Endothelial cell of umbilical vein (primary cell): ENCODE results near the gene SLC25A38. TPM values are rescaled to one million over a fixed set of nuclear protein-coding genes. Genes with fewer than 3 reads are reported as not detected.

Experiments
- BruUV-seq: library from RNA; stranded (reverse); fragments of 400-500 nt; replicated peaks from 2 replicates; lab custom pipeline; 2021; lab: Mats Ljungman, UMichigan
- CTCF ChIA-PET: fragments of 300-600, 350-600 bp; sonication (Branson Sonifier 250); formaldehyde crosslinking; loops from one replicate; lab custom pipeline; 2021; ENCODE audit warnings: antibody characterized with exemption, inconsistent platforms; lab: Charles Lee
- POLR2A ChIA-PET: fragments of 300-600, 350-600 bp; sonication (Branson Sonifier 250); formaldehyde crosslinking; loops from one replicate; lab custom pipeline; 2021; ENCODE audit warnings: antibody characterized with exemption, inconsistent platforms; lab: Charles Lee
- DNase-seq: peaks from one replicate; pipeline ENCODE4 v3.0.0-alpha.2; 2011; ENCODE audit warnings: low read depth, low spot score
- FAIRE-seq: peaks from 2 replicates; lab custom pipeline; 2011; peaks lifted over from hg19 to GRCh38; lab: Jason Lieb, UNC
- H2AFZ ChIP-seq: 2 replicates; pipeline ENCODE4 v1.6.0; 2012; ENCODE audit warnings: low read depth, low read length, control low read depth, inconsistent platforms
- H3K27ac ChIP-seq: 2 replicates; pipeline ENCODE4 v1.5.1; 2011; ENCODE audit warnings: low read depth, mild to moderate bottlenecking, control low read depth, low read length, moderate library complexity; ENCODE audit not compliant: insufficient read depth
- H3K27me3 ChIP-seq, 2 experiments: 2 replicates each; pipeline versions ENCODE4 v1.6.0 to v1.6.1; 2011; ENCODE audit warnings: low read length in 2 of 2, mixed read lengths in 1 of 2; ENCODE audit not compliant: control insufficient read depth in 2 of 2, insufficient read depth in 2 of 2
- H3K36me3 ChIP-seq, 2 experiments: 2 replicates in 1 of 2; 3 replicates in 1 of 2; pipeline ENCODE4 v1.5.1; 2011; ENCODE audit warnings: low read length in 2 of 2, mild to moderate bottlenecking in 1 of 2, moderate library complexity in 1 of 2; ENCODE audit not compliant: control insufficient read depth in 2 of 2, insufficient read depth in 2 of 2; ENCODE audit errors: extremely low read depth in 1 of 2
- H3K4me1 ChIP-seq: 3 replicates; pipeline ENCODE4 v1.5.1; 2011; ENCODE audit warnings: mild to moderate bottlenecking, low read length; ENCODE audit not compliant: control insufficient read depth, insufficient read depth; ENCODE audit errors: extremely low read depth
- H3K4me2 ChIP-seq: 2 replicates; pipeline ENCODE4 v1.6.1; 2011; ENCODE audit warnings: low read length, control low read depth, mixed read lengths; ENCODE audit not compliant: insufficient read depth
- H3K4me3 ChIP-seq, 3 experiments: fragments of 200-600 bp in 1 of 3; sonication (generic), shearing (Covaris generic) in 1 of 3; replicated peaks in 1 of 3; 2 replicates each; pipeline ENCODE4 v1.5.1; 2011 to 2016; ENCODE audit warnings: control low read depth in 3 of 3, low read length in 3 of 3, mild to moderate bottlenecking in 2 of 3, inconsistent platforms in 1 of 3, low read depth in 1 of 3, moderate library complexity in 1 of 3; ENCODE audit not compliant: insufficient read depth in 1 of 3
- H3K79me2 ChIP-seq: 2 replicates; pipeline ENCODE4 v1.6.0; 2012; ENCODE audit warnings: low read length, inconsistent platforms; ENCODE audit not compliant: control insufficient read depth, insufficient read depth
- H3K9ac ChIP-seq: replicated peaks from 2 replicates; pipeline ENCODE3; 2011; ENCODE audit warnings: low read length, control low read depth; ENCODE audit not compliant: insufficient read depth; ENCODE audit errors: extremely low read depth
- H3K9me1 ChIP-seq: replicated peaks from 3 replicates; pipeline ENCODE4 v1.6.0; 2011; ENCODE audit warnings: mild to moderate bottlenecking, low read length; ENCODE audit not compliant: control insufficient read depth, insufficient read depth; ENCODE audit errors: extremely low read depth
- H3K9me3 ChIP-seq: replicated peaks from 2 replicates; pipeline ENCODE4 v1.5.1; 2012; ENCODE audit warnings: low read length, inconsistent platforms; ENCODE audit not compliant: control insufficient read depth, insufficient read depth
- H4K20me1 ChIP-seq: replicated peaks from 2 replicates; pipeline ENCODE3; 2011; ENCODE audit warnings: mild to moderate bottlenecking, low read length; ENCODE audit not compliant: control insufficient read depth, insufficient read depth; ENCODE audit errors: extremely low read depth
- EZH2 ChIP-seq: IDR thresholded peaks from 2 replicates; pipeline ENCODE4 v1.6.1; 2012; ENCODE audit warnings: borderline replicate concordance, low read depth, mild to moderate bottlenecking, moderate library complexity, low read length, inconsistent platforms; ENCODE audit not compliant: severe bottlenecking
- FOS ChIP-seq: IDR thresholded peaks from 2 replicates; pipeline ENCODE4 v1.6.1; 2011; ENCODE audit warnings: mild to moderate bottlenecking, low read length, moderate library complexity, borderline replicate concordance; ENCODE audit not compliant: insufficient read depth
- GATA2 ChIP-seq: IDR thresholded peaks from 2 replicates; pipeline ENCODE4 v1.7.0; 2011; ENCODE audit warnings: low read depth, mild to moderate bottlenecking, moderate library complexity, mixed read lengths, low read length; ENCODE audit not compliant: insufficient read length, insufficient read depth
- JUN ChIP-seq: IDR thresholded peaks from 2 replicates; pipeline ENCODE4 v1.6.1; 2011; ENCODE audit warnings: borderline replicate concordance, low read depth; ENCODE audit not compliant: insufficient read length, insufficient read depth
- MAX ChIP-seq: IDR thresholded peaks from 2 replicates; pipeline ENCODE4 v1.6.1; 2011; ENCODE audit not compliant: insufficient read depth, insufficient read length
- MYC ChIP-seq: IDR thresholded peaks from one replicate; pipeline ENCODE4 v1.6.1; 2011; ENCODE audit warnings: mild to moderate bottlenecking, low read depth, low read length
- POLR2A ChIP-seq: IDR thresholded peaks from 2 replicates; pipeline ENCODE4 v1.6.1; 2012; ENCODE audit warnings: low read depth, mild to moderate bottlenecking, control low read depth, low read length
- POLR2AphosphoS5 ChIP-seq: IDR thresholded peaks from 2 replicates; pipeline ENCODE4 v1.6.1; 2012; ENCODE audit warnings: low read depth, mild to moderate bottlenecking, control low read depth, low read length, moderate library complexity; ENCODE audit not compliant: insufficient read depth
- dilution Hi-C: fragments of 300-500 bp; cut with MboI; formaldehyde crosslinking; loops from one replicate; pipeline ENCODE4 v1.15.0; 2019; ENCODE audit warnings: low sequenced_read_pairs; ENCODE audit not compliant: extremely low pct_ligation_motif_present
- intact Hi-C: fragments of 100-400 bp; cut with micrococcal nuclease; formaldehyde crosslinking; loops from one replicate; pipeline ENCODE4 v1.10.0; 2022
- polyA plus RNA-seq, 4 experiments: library from polyadenylated mRNA; depleted of rRNA in 3 of 4; stranded (reverse) in 3 of 4; unstranded in 1 of 4; fragments of >200 nt; gene quantifications; 2 replicates each; pipeline versions ENCODE4 v1.2.1 to v1.2.3, GENCODE V29; 2011 to 2012; ENCODE audit warnings: missing spikeins in 1 of 4
- total RNA-seq: library from RNA; stranded (reverse); gene quantifications from 2 replicates; pipeline ENCODE4 v1.2.3, GENCODE V29; 2021
- TF ChIP-seq, protein P1 (sequence below), 2 donors: IDR thresholded peaks; 1 replicate in 1 of 2; 2 replicates in 1 of 2; pipeline ENCODE4 v1.5.1; 2011; ENCODE audit warnings: low read length in 2 of 2, mild to moderate bottlenecking in 2 of 2, moderate library complexity in 2 of 2, control low read depth in 1 of 2, inconsistent platforms in 1 of 2, low read depth in 1 of 2; ENCODE audit not compliant: insufficient read depth in 1 of 2; ENCODE audit errors: extremely low read depth in 1 of 2

The SLC25A38 gene
- total and polyA plus RNA-seq, 2 donors (not counting 3 experiments of a cell fraction or from before 2014, with no cell fraction given): 20.0 to 31.1 TPM

DNA sequence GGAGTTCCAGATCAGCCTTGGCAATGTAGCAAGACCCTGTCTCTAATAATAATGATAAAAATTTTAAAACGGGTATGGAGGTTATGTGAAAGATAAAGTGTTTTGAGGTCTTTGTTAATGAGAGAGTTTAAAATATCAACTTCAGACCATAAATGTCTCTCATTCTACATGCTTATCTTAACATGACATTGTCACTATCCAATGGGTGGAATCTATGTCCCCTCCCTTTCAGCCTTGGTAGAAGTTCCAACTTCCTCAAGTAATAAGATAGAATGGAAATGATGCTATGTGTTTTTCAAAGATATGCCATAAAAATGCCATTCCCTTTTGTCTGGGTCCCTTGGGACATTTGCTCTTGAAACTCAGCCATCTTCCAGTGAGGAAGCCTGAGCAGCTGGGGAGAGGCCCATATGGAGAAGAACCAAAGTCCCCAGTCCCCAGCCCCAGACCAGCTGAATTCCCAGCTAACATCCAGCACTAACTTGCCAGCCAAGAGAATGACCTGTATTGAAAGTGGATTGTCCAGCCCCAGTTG is 40.3 kb downstream of the SLC25A38 start:
- BruUV-seq: no TSS peak
- Histone ChIP-seq H3K36me3 (no peaks in the 10 kb centered on the region), H3K4me1 (peaks cover under 1% of the 10 kb centered on the region), H3K9me3 (no peaks in the 10 kb centered on the region), H3K9ac (no peak overlapping the region), H3K4me3 (no peak overlapping the region), H4K20me1 (no peaks in the 10 kb centered on the region), H3K9me1 (no peaks in the 10 kb centered on the region), H3K79me2 (no peaks in the 10 kb centered on the region), H3K4me2 (no peak overlapping the region), H2AFZ (no peak overlapping the region), H3K27ac (no peak overlapping the region), H3K27me3 (peaks cover 0 to 4% of the 10 kb centered on the region in 2 experiments)
- ChIA-PET CTCF (interaction anchor here (0.7 to 2.1 kb wide), 3 partner anchors 23 to 24 kb away, joined by 3 to 6 read pairs (median 6); no protein-coding TSS in a partner anchor), POLR2A (no interaction called here)
- TF ChIP-seq JUN (no peak), GATA2 (no peak), MYC (no peak), POLR2AphosphoS5 (no peak), MAX (no peak), EZH2 (no peak), POLR2A (no peak), FOS (no peak)
- TF ChIP-seq, protein P1, sequence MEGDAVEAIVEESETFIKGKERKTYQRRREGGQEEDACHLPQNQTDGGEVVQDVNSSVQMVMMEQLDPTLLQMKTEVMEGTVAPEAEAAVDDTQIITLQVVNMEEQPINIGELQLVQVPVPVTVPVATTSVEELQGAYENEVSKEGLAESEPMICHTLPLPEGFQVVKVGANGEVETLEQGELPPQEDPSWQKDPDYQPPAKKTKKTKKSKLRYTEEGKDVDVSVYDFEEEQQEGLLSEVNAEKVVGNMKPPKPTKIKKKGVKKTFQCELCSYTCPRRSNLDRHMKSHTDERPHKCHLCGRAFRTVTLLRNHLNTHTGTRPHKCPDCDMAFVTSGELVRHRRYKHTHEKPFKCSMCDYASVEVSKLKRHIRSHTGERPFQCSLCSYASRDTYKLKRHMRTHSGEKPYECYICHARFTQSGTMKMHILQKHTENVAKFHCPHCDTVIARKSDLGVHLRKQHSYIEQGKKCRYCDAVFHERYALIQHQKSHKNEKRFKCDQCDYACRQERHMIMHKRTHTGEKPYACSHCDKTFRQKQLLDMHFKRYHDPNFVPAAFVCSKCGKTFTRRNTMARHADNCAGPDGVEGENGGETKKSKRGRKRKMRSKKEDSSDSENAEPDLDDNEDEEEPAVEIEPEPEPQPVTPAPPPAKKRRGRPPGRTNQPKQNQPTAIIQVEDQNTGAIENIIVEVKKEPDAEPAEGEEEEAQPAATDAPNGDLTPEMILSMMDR (IDR thresholded peaks at IDR 0.05; ENCODE audit: extremely low read depth in 1 of 2, insufficient read depth in 1 of 2, low read depth in 1 of 2, low read length in 2 of 2): no peak
- FAIRE-seq: no peak
- intact Hi-C loops: no loop called here
- DNase-seq: no peak
- dilution Hi-C loops: no loop called here
